ENCODE results near the gene GRK1. TPM values are rescaled to one million over a fixed set of nuclear protein-coding genes. Genes with fewer than 3 reads are reported as not detected.
A peak's percentile ranks its signal among the peaks of the same experiment; 100 is the strongest.

Gene GRK1
- total and polyA plus RNA-seq, 2 of the 13 experiments (the other 11 are each of a cell fraction or from before 2014, with no cell fraction given) = 0.07 to 0.12 TPM

- TF ChIP-seq ATF7 (IDR thresholded peaks at IDR 0.05) (no peak), ATF7 (CRISPR knock-in tag; IDR thresholded peaks at IDR 0.05) (no peak), TEAD3 (CRISPR knock-in tag; optimal IDR thresholded peaks at IDR 0.05; ENCODE audit: borderline replicate concordance) (no peak), CREB1 (IDR thresholded peaks at IDR 0.05) (no peak), CREB1 (CRISPR knock-in tag; IDR thresholded peaks at IDR 0.05) (no peak), FOXO4 (CRISPR knock-in tag; conservative IDR thresholded peaks at IDR 0.05) (no peak), NCOA5 (CRISPR knock-in tag; IDR thresholded peaks at IDR 0.05) (no peak), E2F5 (CRISPR knock-in tag; conservative IDR thresholded peaks at IDR 0.05) (no peak), TBX2 (CRISPR knock-in tag; IDR thresholded peaks at IDR 0.05; ENCODE audit: borderline replicate concordance) (no peak), HOXA5 (CRISPR knock-in tag; IDR thresholded peaks at IDR 0.05) (no peak), TAF1 (CRISPR knock-in tag; IDR thresholded peaks at IDR 0.05) (no peak), HBP1 (CRISPR knock-in tag; IDR thresholded peaks at IDR 0.05; ENCODE audit: low read depth) (no peak), SMAD9 (CRISPR knock-in tag; IDR thresholded peaks at IDR 0.05) (no peak), ZNF274 (CRISPR knock-in tag; IDR thresholded peaks at IDR 0.05) (no peak), LRRFIP1 (CRISPR knock-in tag; conservative IDR thresholded peaks at IDR 0.05) (no peak), ZBTB14 (CRISPR knock-in tag; IDR thresholded peaks at IDR 0.05) (no peak), ZNF546 (CRISPR knock-in tag; conservative IDR thresholded peaks at IDR 0.05) (peak; percentile 74), RXRA (CRISPR knock-in tag; IDR thresholded peaks at IDR 0.05) (no peak), PREB (CRISPR knock-in tag; IDR thresholded peaks at IDR 0.05) (no peak), ZBTB33 (CRISPR knock-in tag; IDR thresholded peaks at IDR 0.05) (no peak)
Measured at GRCh38 chr13:113742445-113743120, 75.6 kb downstream of the GRK1 start (continued).

All from HepG2 (cell line).